ENCODE measurements around the gene NOG. TPM values are rescaled to one million over a fixed set of nuclear protein-coding genes. Genes with fewer than 3 reads are reported as not detected.

NOG gene
- total and polyA plus RNA-seq, 9 of the 15 experiments (the other 6 are each of a cell fraction or from before 2014, with no cell fraction given) = not detected

- H3K9ac ChIP-seq (ENCODE audit: insufficient read depth in 1 of 2, low read depth in 2 of 2, low read length in 2 of 2) = no peak overlapping the region
- peaks cover 2 to 5% of the 10 kb centered on the region in 2 experiments; a peak in 3 of 5 replicates for H3K27me3 ChIP-seq (ENCODE audit: control insufficient read depth in 2 of 2, insufficient read depth in 2 of 2, low read length in 2 of 2)
- BruUV-seq (replicated peaks) = no TSS peak
- H3K4me3 ChIP-seq = no peak overlapping the region
- no peak overlapping the region for H2AFZ ChIP-seq (ENCODE audit: low read depth, low read length)
- WGBS (ENCODE audit: insufficient coverage, low coverage, missing lambda C conversion rate) = 0% methylated on average over 7 of the region's 7 CpGs
- TF ChIP-seq SREBF2 (CRISPR knock-in tag; IDR thresholded peaks at IDR 0.05) (no peak), POLR2AphosphoS2 (IDR thresholded peaks at IDR 0.05; ENCODE audit: low read length) (no peak), ZNF3 (CRISPR knock-in tag; IDR thresholded peaks at IDR 0.05) (no peak), STAT5A (IDR thresholded peaks at IDR 0.05; ENCODE audit: borderline replicate concordance, low read length) (no peak), U2AF1 (optimal IDR thresholded peaks at IDR 0.05; ENCODE audit: low read depth, low read length) (no peak), MIER1 (IDR thresholded peaks at IDR 0.05; ENCODE audit: low read depth) (no peak), TAF7 (tag; IDR thresholded peaks at IDR 0.05) (no peak), JUNB (CRISPR knock-in tag; conservative IDR thresholded peaks at IDR 0.05) (no peak), RB1 (IDR thresholded peaks at IDR 0.05; ENCODE audit: low read depth) (no peak), DIDO1 (tag; IDR thresholded peaks at IDR 0.05; ENCODE audit: low read depth) (no peak), MAZ (CRISPR knock-in tag; conservative IDR thresholded peaks at IDR 0.05 in 1 of 2, IDR thresholded peaks at IDR 0.05 in 1 of 2) (no peak), POLR2B (IDR thresholded peaks at IDR 0.05; ENCODE audit: low read depth, partially characterized antibody) (no peak), ZNF282 (CRISPR knock-in tag; IDR thresholded peaks at IDR 0.05) (no peak), SOX6 (IDR thresholded peaks at IDR 0.05) (no peak), ARID4B (CRISPR knock-in tag; IDR thresholded peaks at IDR 0.05) (no peak), ZNF311 (CRISPR knock-in tag; IDR thresholded peaks at IDR 0.05) (no peak), ZFP91 (CRISPR knock-in tag; IDR thresholded peaks at IDR 0.05) (no peak), MITF (IDR thresholded peaks at IDR 0.05) (no peak), ZNF316 (IDR thresholded peaks at IDR 0.05) (no peak), POLR2A (conservative IDR thresholded peaks at IDR 0.05) (no peak)
- in situ Hi-C loops (cut with MboI) (no loop called here), intact Hi-C loops (cut with micrococcal nuclease) (no loop called here)
- no peak overlapping the region for H3K27ac ChIP-seq (ENCODE audit: extremely low read depth, low read depth, low read length)
- ChIA-PET POLR2A (interaction anchor here (0.5 kb wide), 1 partner anchor 137 kb away, joined by 3 read pairs; no protein-coding TSS in a partner anchor), CTCF (ENCODE audit: low intra/inter-chr PET ratio) (no interaction called here)
- DNase-seq (ENCODE audit: extremely low read depth in 1 of 4, low spot score in 3 of 4) (no peak), ATAC-seq (no peak), FAIRE-seq (no peak)
- no peaks in the 10 kb centered on the region for H3K4me1 ChIP-seq (replicated peaks in 1 of 2; ENCODE audit: control insufficient read depth in 2 of 2, insufficient read depth in 2 of 2, low read length in 2 of 2)
- H3K9me1 ChIP-seq (ENCODE audit: control insufficient read depth, insufficient read depth, low read length) = no peaks in the 10 kb centered on the region
- H3K9me3 ChIP-seq (replicated peaks; ENCODE audit: control insufficient read depth, insufficient read depth, low read depth, low read length) = no peaks in the 10 kb centered on the region
- no peaks in the 10 kb centered on the region for H4K20me1 ChIP-seq (replicated peaks; ENCODE audit: control insufficient read depth, insufficient read depth, low read length)
- no peaks in the 10 kb centered on the region for H3K36me3 ChIP-seq (ENCODE audit: control insufficient read depth, insufficient read depth, low read length)
- no peak overlapping the region for H3K4me2 ChIP-seq (ENCODE audit: insufficient read depth, low read length)
- H3K79me2 ChIP-seq (ENCODE audit: control insufficient read depth, insufficient read depth, low read length) = no peaks in the 10 kb centered on the region
Measured at GRCh38 chr17:56583772-56584171, 9.7 kb upstream of the NOG start.

Data from K562 (cell line).